Vagina (tissue), 2 donors: ENCODE results near the gene ADAMTS2.

ENCODE experiments used
- CTCF ChIP-seq, 3 experiments: fragments of 450-650 bp in 2 of 3; fragments of 200-600 bp in 1 of 3; sonication (generic) in 1 of 3; IDR thresholded peaks; one replicate each; pipeline ENCODE4 v1.5.1; 2017 to 2019; ENCODE audit warnings: antibody characterized with exemption in 3 of 3, mild to moderate bottlenecking in 2 of 3, moderate library complexity in 2 of 3
- POLR2A ChIP-seq, 2 donors: fragments of 450-650 bp; IDR thresholded peaks; one replicate each; pipeline ENCODE4 v1.6.1; 2017; ENCODE audit warnings: antibody characterized with exemption in 2 of 2, mild to moderate bottlenecking in 2 of 2, moderate library complexity in 2 of 2
- POLR2AphosphoS5 ChIP-seq, 2 donors: sonication (generic); formaldehyde crosslinking; IDR thresholded peaks; one replicate each; pipeline ENCODE4 v1.9.0; 2017; ENCODE audit warnings: antibody characterized with exemption in 2 of 2, mild to moderate bottlenecking in 2 of 2, low read depth in 1 of 2; ENCODE audit not compliant: insufficient read depth in 1 of 2

- TF ChIP-seq POLR2A (IDR thresholded peaks at IDR 0.05): no peak
- TF ChIP-seq CTCF (IDR thresholded peaks at IDR 0.05): no peak
- no peak for TF ChIP-seq POLR2AphosphoS5 (IDR thresholded peaks at IDR 0.05; ENCODE audit: insufficient read depth in 1 of 2, low read depth in 1 of 2)
Measured at GRCh38 chr5:179378116-179378440, 32.8 kb upstream of the ADAMTS2 start.
